NCI-H128 (cell line): ENCODE data around the gene PLCG1.
"Not testable (repeated sequence)": the region's sequence is repeated elsewhere in the genome, so short reads cannot be mapped to it uniquely, and the experiment has no call there.

Source experiments
- DNase-seq: peaks from one replicate; lab custom pipeline; 2025; ENCODE audit not compliant: unreplicated experiment; lab: John Stamatoyannopoulos, UW

The PLCG1 gene

GRCh38 chr20:41136680-41137613, at the start of gene PLCG1:
Gene PLCG1 (plus strand): TSS chr20:41137543. CDS start chr20:41137642, 99 bp downstream.
- DNase-seq, result peak; percentile 64

GRCh38 chr20:41087777-41088176, 49.6 kb upstream of the PLCG1 start:
- DNase-seq, result no peak

- DNase-seq, result no peak
Measured at GRCh38 chr20:41089555-41089954, 47.8 kb upstream of the PLCG1 start.

- DNase-seq, result no peak
Measured at GRCh38 chr20:41091927-41092326, 45.4 kb upstream of the PLCG1 start.

GRCh38 chr20:41094353-41095055, 42.8 kb upstream of the PLCG1 start:
- no peak for DNase-seq

- DNase-seq, result no peak
Measured at GRCh38 chr20:41095110-41095969, 42.0 kb upstream of the PLCG1 start.

GRCh38 chr20:41098703-41099250, 38.6 kb upstream of the PLCG1 start:
- no peak for DNase-seq

GRCh38 chr20:41100001-41100480, 37.3 kb upstream of the PLCG1 start:
- no peak for DNase-seq

- no peak for DNase-seq
Measured at GRCh38 chr20:41101660-41102059, 35.7 kb upstream of the PLCG1 start.

- no peak for DNase-seq
Measured at GRCh38 chr20:41108531-41108930, 28.8 kb upstream of the PLCG1 start.

GRCh38 chr20:41110012-41110411, 27.3 kb upstream of the PLCG1 start:
- DNase-seq, result no peak

- DNase-seq, result no peak
Measured at GRCh38 chr20:41110930-41111577, 26.3 kb upstream of the PLCG1 start.

- no peak for DNase-seq
Measured at GRCh38 chr20:41111578-41111951, 25.8 kb upstream of the PLCG1 start.

- no peak for DNase-seq
Measured at GRCh38 chr20:41116282-41116956, 20.9 kb upstream of the PLCG1 start.

GRCh38 chr20:41118159-41118558, 19.2 kb upstream of the PLCG1 start:
- not testable (repeated sequence) for DNase-seq

- no peak for DNase-seq
Measured at GRCh38 chr20:41118632-41119031, 18.7 kb upstream of the PLCG1 start.

GRCh38 chr20:41119614-41120561, 17.5 kb upstream of the PLCG1 start:
- no peak for DNase-seq

- DNase-seq, result no peak
Measured at GRCh38 chr20:41121399-41121798, 15.9 kb upstream of the PLCG1 start.

GRCh38 chr20:41123631-41124030, 13.7 kb upstream of the PLCG1 start:
- no peak for DNase-seq
